ENCODE results near the gene SH2B2. TPM values are rescaled to one million over a fixed set of nuclear protein-coding genes. Genes with fewer than 3 reads are reported as not detected.

Gene SH2B2
- polyA plus RNA-seq, 1 donor from 2014 or later, result 27.3 TPM

DNA sequence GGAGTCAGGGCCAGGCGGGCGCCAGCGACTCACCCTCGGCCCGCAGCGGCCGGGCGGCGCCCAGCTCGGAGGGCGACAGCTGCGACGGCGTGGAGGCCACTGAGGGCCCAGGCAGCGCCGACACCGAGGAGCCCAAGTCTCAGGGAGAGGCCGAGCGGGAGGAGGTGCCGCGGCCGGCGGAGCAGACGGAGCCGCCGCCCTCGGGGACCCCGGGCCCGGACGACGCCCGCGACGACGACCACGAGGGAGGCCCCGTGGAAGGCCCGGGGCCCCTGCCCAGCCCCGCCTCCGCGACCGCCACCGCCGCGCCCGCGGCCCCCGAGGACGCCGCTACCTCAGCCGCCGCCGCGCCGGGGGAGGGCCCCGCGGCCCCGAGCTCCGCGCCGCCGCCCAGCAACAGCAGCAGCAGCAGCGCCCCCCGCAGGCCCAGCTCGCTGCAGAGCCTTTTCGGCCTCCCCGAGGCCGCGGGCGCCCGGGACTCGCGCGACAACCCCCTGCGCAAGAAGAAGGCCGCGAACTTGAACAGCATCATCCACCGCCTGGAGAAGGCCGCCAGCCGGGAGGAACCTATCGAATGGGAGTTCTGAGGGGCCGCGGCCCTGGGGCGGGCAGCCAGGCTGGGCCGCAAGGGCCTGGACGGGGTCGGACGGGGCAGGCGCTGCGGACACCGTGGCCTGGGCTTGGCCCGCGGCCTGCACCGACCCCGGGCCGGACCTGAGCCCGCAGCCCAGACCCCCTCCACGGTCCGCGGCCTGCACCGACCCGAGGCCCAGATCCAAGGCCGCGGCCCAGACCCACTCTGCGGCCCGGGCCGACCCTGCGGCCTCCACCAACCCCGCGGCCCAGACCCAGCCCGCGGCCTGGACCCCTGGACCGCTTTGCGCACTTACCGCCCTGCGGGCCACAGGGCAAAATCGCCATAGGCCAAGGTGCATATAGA is 37.9 kb upstream of the SH2B2 start:
- no peaks in the 10 kb centered on the region for H3K9me2 ChIP-seq (ENCODE audit: insufficient read depth, low read length)
- TF ChIP-seq EP300 (conservative IDR thresholded peaks at IDR 0.05; ENCODE audit: poor library complexity, severe bottlenecking), result no peak
- TF ChIP-seq POLR2AphosphoS5 (IDR thresholded peaks at IDR 0.05), result no peak
- TF ChIP-seq MXI1 (conservative IDR thresholded peaks at IDR 0.05; ENCODE audit: poor library complexity, severe bottlenecking), result no peak
- no peak for TF ChIP-seq RAD21 (conservative IDR thresholded peaks at IDR 0.05)
- TF ChIP-seq, protein P1, sequence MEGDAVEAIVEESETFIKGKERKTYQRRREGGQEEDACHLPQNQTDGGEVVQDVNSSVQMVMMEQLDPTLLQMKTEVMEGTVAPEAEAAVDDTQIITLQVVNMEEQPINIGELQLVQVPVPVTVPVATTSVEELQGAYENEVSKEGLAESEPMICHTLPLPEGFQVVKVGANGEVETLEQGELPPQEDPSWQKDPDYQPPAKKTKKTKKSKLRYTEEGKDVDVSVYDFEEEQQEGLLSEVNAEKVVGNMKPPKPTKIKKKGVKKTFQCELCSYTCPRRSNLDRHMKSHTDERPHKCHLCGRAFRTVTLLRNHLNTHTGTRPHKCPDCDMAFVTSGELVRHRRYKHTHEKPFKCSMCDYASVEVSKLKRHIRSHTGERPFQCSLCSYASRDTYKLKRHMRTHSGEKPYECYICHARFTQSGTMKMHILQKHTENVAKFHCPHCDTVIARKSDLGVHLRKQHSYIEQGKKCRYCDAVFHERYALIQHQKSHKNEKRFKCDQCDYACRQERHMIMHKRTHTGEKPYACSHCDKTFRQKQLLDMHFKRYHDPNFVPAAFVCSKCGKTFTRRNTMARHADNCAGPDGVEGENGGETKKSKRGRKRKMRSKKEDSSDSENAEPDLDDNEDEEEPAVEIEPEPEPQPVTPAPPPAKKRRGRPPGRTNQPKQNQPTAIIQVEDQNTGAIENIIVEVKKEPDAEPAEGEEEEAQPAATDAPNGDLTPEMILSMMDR (IDR thresholded peaks at IDR 0.05; ENCODE audit: poor library complexity, severe bottlenecking), result no peak
- TF ChIP-seq SMC3 (conservative IDR thresholded peaks at IDR 0.05; ENCODE audit: poor library complexity), result no peak
- TF ChIP-seq, protein P2, sequence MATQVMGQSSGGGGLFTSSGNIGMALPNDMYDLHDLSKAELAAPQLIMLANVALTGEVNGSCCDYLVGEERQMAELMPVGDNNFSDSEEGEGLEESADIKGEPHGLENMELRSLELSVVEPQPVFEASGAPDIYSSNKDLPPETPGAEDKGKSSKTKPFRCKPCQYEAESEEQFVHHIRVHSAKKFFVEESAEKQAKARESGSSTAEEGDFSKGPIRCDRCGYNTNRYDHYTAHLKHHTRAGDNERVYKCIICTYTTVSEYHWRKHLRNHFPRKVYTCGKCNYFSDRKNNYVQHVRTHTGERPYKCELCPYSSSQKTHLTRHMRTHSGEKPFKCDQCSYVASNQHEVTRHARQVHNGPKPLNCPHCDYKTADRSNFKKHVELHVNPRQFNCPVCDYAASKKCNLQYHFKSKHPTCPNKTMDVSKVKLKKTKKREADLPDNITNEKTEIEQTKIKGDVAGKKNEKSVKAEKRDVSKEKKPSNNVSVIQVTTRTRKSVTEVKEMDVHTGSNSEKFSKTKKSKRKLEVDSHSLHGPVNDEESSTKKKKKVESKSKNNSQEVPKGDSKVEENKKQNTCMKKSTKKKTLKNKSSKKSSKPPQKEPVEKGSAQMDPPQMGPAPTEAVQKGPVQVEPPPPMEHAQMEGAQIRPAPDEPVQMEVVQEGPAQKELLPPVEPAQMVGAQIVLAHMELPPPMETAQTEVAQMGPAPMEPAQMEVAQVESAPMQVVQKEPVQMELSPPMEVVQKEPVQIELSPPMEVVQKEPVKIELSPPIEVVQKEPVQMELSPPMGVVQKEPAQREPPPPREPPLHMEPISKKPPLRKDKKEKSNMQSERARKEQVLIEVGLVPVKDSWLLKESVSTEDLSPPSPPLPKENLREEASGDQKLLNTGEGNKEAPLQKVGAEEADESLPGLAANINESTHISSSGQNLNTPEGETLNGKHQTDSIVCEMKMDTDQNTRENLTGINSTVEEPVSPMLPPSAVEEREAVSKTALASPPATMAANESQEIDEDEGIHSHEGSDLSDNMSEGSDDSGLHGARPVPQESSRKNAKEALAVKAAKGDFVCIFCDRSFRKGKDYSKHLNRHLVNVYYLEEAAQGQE (IDR thresholded peaks at IDR 0.05; ENCODE audit: borderline replicate concordance), result no peak
- no peak for TF ChIP-seq EZH2 (IDR thresholded peaks at IDR 0.05; ENCODE audit: borderline replicate concordance, insufficient read depth, low read length, poor library complexity, severe bottlenecking)
- TF ChIP-seq TAF1 (IDR thresholded peaks at IDR 0.05; ENCODE audit: low read depth), result no peak
- H3K9me3 ChIP-seq (ENCODE audit: low read length), result no peaks in the 10 kb centered on the region
- H3K79me2 ChIP-seq (replicated peaks; ENCODE audit: insufficient read depth, low read length), result no peaks in the 10 kb centered on the region
- H3K27me3 ChIP-seq (ENCODE audit: insufficient read depth, low read depth, low read length), result no peaks in the 10 kb centered on the region
- no peaks in the 10 kb centered on the region for H3F3A ChIP-seq (ENCODE audit: insufficient read depth, low read length, poor library complexity, severe bottlenecking)
- no peaks in the 10 kb centered on the region for H4K20me1 ChIP-seq (ENCODE audit: insufficient read depth)
- no peak overlapping the region for H3K9ac ChIP-seq (ENCODE audit: low read length)
- no peak overlapping the region for H3K4me3 ChIP-seq (ENCODE audit: low read length)
- H2AFZ ChIP-seq (ENCODE audit: low read depth, low read length), result no peak overlapping the region
- no peaks in the 10 kb centered on the region for H3K36me3 ChIP-seq (ENCODE audit: insufficient read depth, low read length)
- H3K4me2 ChIP-seq (ENCODE audit: low read length), result no peak overlapping the region
- no peak overlapping the region for H3K27ac ChIP-seq (ENCODE audit: low read length)

DNA sequence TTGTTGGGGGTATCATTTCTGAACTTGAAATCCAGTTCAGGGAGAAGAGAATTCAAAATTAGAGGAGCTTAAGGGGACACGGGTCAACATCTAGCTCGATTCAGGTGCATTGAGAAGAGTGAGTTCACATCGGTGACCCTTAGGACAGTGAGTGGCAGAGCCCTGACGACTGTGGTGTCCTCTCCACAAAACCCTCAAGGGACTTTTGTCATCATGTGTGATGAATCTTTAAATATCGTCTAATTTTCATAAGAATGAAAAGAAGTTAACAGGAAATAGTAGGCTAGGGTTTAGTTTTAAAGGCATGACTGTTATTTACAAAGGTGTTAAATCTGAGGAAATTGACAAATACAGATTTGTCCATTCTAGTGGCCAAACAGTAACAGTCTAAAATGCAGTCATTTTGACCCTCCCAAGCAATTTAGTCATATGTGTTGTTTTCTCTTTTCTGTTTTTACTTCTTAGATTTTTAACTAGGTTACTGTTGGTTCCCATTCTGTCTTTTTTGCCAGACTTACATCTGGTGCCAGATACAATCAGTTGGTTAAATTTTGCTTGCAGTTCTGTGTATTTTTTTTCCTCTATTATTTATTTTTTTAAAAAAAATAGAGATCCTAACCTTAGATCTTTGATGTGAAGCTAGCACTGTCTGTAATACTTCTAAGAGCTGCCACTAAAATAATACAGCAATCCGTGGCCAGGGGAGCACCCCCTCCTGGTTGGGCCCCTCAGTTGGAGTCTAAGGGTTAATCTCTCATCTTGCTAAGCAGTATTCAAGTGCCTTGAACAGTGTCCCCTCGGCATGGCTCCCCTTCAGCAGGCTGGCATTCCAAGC is 34.9 kb upstream of the SH2B2 start:
- no peaks in the 10 kb centered on the region for H3K9me2 ChIP-seq (ENCODE audit: insufficient read depth, low read length)

More for the DNA sequence above, 34.9 kb upstream of the SH2B2 start:
- Histone ChIP-seq H3K4me2 (ENCODE audit: low read length) (no peak overlapping the region), H3K79me2 (replicated peaks; ENCODE audit: insufficient read depth, low read length) (no peaks in the 10 kb centered on the region), H3K9me3 (ENCODE audit: low read length) (no peaks in the 10 kb centered on the region), H3K36me3 (ENCODE audit: insufficient read depth, low read length) (no peaks in the 10 kb centered on the region), H3K4me3 (ENCODE audit: low read length) (no peak overlapping the region), H3K27me3 (ENCODE audit: insufficient read depth, low read depth, low read length) (no peaks in the 10 kb centered on the region), H3K27ac (ENCODE audit: low read length) (no peak overlapping the region), H3F3A (ENCODE audit: insufficient read depth, low read length, poor library complexity, severe bottlenecking) (no peaks in the 10 kb centered on the region), H2AFZ (ENCODE audit: low read depth, low read length) (no peak overlapping the region), H3K9ac (ENCODE audit: low read length) (no peak overlapping the region), H4K20me1 (ENCODE audit: insufficient read depth) (no peaks in the 10 kb centered on the region)
- TF ChIP-seq SMC3 (conservative IDR thresholded peaks at IDR 0.05; ENCODE audit: poor library complexity) (no peak), MXI1 (conservative IDR thresholded peaks at IDR 0.05; ENCODE audit: poor library complexity, severe bottlenecking) (no peak), POLR2AphosphoS5 (IDR thresholded peaks at IDR 0.05) (no peak), EP300 (conservative IDR thresholded peaks at IDR 0.05; ENCODE audit: poor library complexity, severe bottlenecking) (no peak), TAF1 (IDR thresholded peaks at IDR 0.05; ENCODE audit: low read depth) (no peak)

Measured in neural cell (in vitro differentiated cells).